NCI-H446 (cell line): ENCODE results near the gene ANG.
A peak's percentile ranks its signal among the peaks of the same experiment; 100 is the strongest.

Source experiments
- DNase-seq, 2 experiments: peaks; one replicate each; lab custom pipeline; 2025; lab: John Stamatoyannopoulos, UW

Gene ANG

GRCh38 chr14:20676072-20676471 lies 12.5 kb upstream of the ANG start:
- no peak for DNase-seq

- DNase-seq = peak; percentile 57 to 66
These were observed 8.7 kb upstream of the ANG start for GRCh38 chr14:20679907-20680306.

GRCh38 chr14:20680363-20680762 lies 8.2 kb upstream of the ANG start:
- DNase-seq = no peak

GRCh38 chr14:20680843-20681347 lies 7.7 kb upstream of the ANG start:
- no peak for DNase-seq

GRCh38 chr14:20681348-20682126 lies 7.0 kb upstream of the ANG start:
- peak; percentile 92 to 93 for DNase-seq

GRCh38 chr14:20682127-20682434 lies 6.5 kb upstream of the ANG start:
- no peak for DNase-seq

GRCh38 chr14:20682435-20683124 lies 6.0 kb upstream of the ANG start:
- DNase-seq = peak; percentile 92 to 96

- peak; percentile 93 to 94 for DNase-seq
These were observed 5.3 kb upstream of the ANG start for GRCh38 chr14:20683125-20683890.

- peak; percentile 91 to 92 for DNase-seq
These were observed 4.5 kb upstream of the ANG start, which contains the start of gene RNASE4 for GRCh38 chr14:20683891-20684661. TSS of gene RNASE4 (plus strand) at chr14:20684560. CDS start at chr14:20699372, 14,812 bp downstream.

GRCh38 chr14:20684662-20685456 lies 3.7 kb upstream of the ANG start:
- no peak for DNase-seq

- DNase-seq = no peak
These were observed 2.0 kb upstream of the ANG start for GRCh38 chr14:20686386-20687143.

- no peak for DNase-seq
These were observed 1.0 kb upstream of the ANG start for GRCh38 chr14:20687362-20688166.

- peak; percentile 48 to 77 for DNase-seq
These were observed 2.5 kb downstream of the ANG start for GRCh38 chr14:20690848-20691640.

GRCh38 chr14:20692116-20692751 lies 3.7 kb downstream of the ANG start:
- no peak for DNase-seq

GRCh38 chr14:20696764-20697163 lies 8.2 kb downstream of the ANG start:
- no peak for DNase-seq

GRCh38 chr14:20697273-20698017 lies 8.9 kb downstream of the ANG start:
- DNase-seq = peak; percentile 16 to 52

GRCh38 chr14:20698018-20698329 lies 9.4 kb downstream of the ANG start:
- no peak for DNase-seq
